HCT116 (cell line): ENCODE measurements around the gene BCL7A. TPM values are rescaled to one million over a fixed set of nuclear protein-coding genes. Genes with fewer than 3 reads are reported as not detected.

Experiments used
- ATAC-seq: fragments of 200-7000 bp; cut with Tn5 transposase; 2 replicates; pipeline ENCODE4 v1.9.1; 2020; ENCODE audit warnings: mild to moderate bottlenecking, moderate library complexity
- BruUV-seq: library from RNA; stranded (reverse); fragments of 400-500 nt; replicated peaks from 2 replicates; lab custom pipeline; 2021; lab: Mats Ljungman, UMichigan
- CTCF ChIA-PET: fragments of 300-600 bp; sonication (Branson Sonifier 250); formaldehyde crosslinking; loops from one replicate; lab custom pipeline; 2021; ENCODE audit warnings: antibody characterized with exemption; lab: Charles Lee
- POLR2A ChIA-PET: fragments of 300-600, 350-600 bp; sonication (Branson Sonifier 250); formaldehyde crosslinking; loops from one replicate; lab custom pipeline; 2021; ENCODE audit warnings: antibody characterized with exemption; lab: Charles Lee
- RAD21 ChIA-PET, 2 experiments: fragments of 300-600 bp; sonication (Branson Sonifier 250); formaldehyde crosslinking; loops; one replicate each; lab custom pipeline; 2023; ENCODE audit warnings: low total read pairs in 2 of 2; ENCODE audit not compliant: uncharacterized antibody in 2 of 2, unreplicated experiment in 2 of 2, low non-redundant PET in 1 of 2; lab: Charles Lee
- DNase-seq: peaks from one replicate; pipeline ENCODE4 v3.0.0-alpha.2; 2010; ENCODE audit warnings: low read depth, low spot score
- H2AFZ ChIP-seq: fragments of 200-600 bp; shearing (Covaris generic), sonication (generic); 2 replicates; pipeline ENCODE4 v1.6.1; 2017; ENCODE audit warnings: low read depth, mixed run types, mixed read lengths, antibody characterized with exemption, low read length; ENCODE audit not compliant: poor library complexity, severe bottlenecking
- H3K27ac ChIP-seq: 2 replicates; pipeline ENCODE4 v1.5.1; 2012; ENCODE audit warnings: low read depth, low read length
- H3K27me3 ChIP-seq: fragments of 200-600 bp; sonication (generic); 2 replicates; pipeline ENCODE4 v1.6.1; 2016; ENCODE audit warnings: mixed run types, low read length, mixed read lengths; ENCODE audit not compliant: insufficient read depth
- H3K36me3 ChIP-seq, 2 experiments: fragments of 200-500 bp in 1 of 2; fragments of 200-600 bp in 1 of 2; sonication (Bioruptor generic) in 1 of 2; sonication (generic) in 1 of 2; 2 replicates each; pipeline versions ENCODE4 v1.5.1 to v1.6.1; 2014 to 2016; ENCODE audit warnings: low read length in 2 of 2, inconsistent platforms in 1 of 2, mixed read lengths in 1 of 2, mixed run types in 1 of 2; ENCODE audit not compliant: insufficient read depth in 2 of 2, control insufficient read depth in 1 of 2
- H3K4me1 ChIP-seq, 2 experiments: fragments of 200-600 bp in 1 of 2; sonication (generic) in 1 of 2; 2 replicates each; pipeline versions ENCODE4 v1.5.1 to v1.6.1; 2012 to 2017; ENCODE audit warnings: low read length in 2 of 2, inconsistent platforms in 1 of 2, mild to moderate bottlenecking in 1 of 2, mixed read lengths in 1 of 2, mixed run types in 1 of 2, moderate library complexity in 1 of 2; ENCODE audit not compliant: insufficient read depth in 2 of 2, control insufficient read depth in 1 of 2
- H3K4me2 ChIP-seq: fragments of 200-600 bp; sonication (generic); 2 replicates; pipeline ENCODE4 v1.6.1; 2017; ENCODE audit warnings: mixed run types, low read length, mixed read lengths
- H3K4me3 ChIP-seq, 2 experiments: fragments of 200-600 bp in 1 of 2; sonication (generic) in 1 of 2; replicated peaks in 1 of 2; 2 replicates each; pipeline ENCODE4 v1.5.1; 2011 to 2016; ENCODE audit warnings: low read length in 2 of 2, control low read depth in 1 of 2, low read depth in 1 of 2, mild to moderate bottlenecking in 1 of 2, mixed read lengths in 1 of 2, mixed run types in 1 of 2
- H3K79me2 ChIP-seq: fragments of 200-600 bp; sonication (generic); 2 replicates; pipeline ENCODE4 v1.6.1; 2017; ENCODE audit warnings: mild to moderate bottlenecking, mixed run types, low read length, moderate library complexity, mixed read lengths; ENCODE audit not compliant: insufficient read depth
- H3K9ac ChIP-seq: fragments of 200-600 bp; sonication (generic); 2 replicates; pipeline ENCODE4 v1.6.1; 2016; ENCODE audit warnings: low read length, mixed read lengths
- H3K9me2 ChIP-seq: fragments of 200-600 bp; sonication (generic), shearing (Covaris generic); 2 replicates; pipeline ENCODE4 v1.6.1; 2017; ENCODE audit warnings: mixed run types, mild to moderate bottlenecking, moderate library complexity; ENCODE audit not compliant: insufficient read depth
- H3K9me3 ChIP-seq, 2 experiments: fragments of 200-500 bp in 1 of 2; fragments of 200-600 bp in 1 of 2; sonication (Bioruptor generic) in 1 of 2; sonication (generic) in 1 of 2; 2 replicates each; pipeline ENCODE4 v1.6.1; 2014 to 2017; ENCODE audit warnings: low read length in 2 of 2, mixed read lengths in 2 of 2, inconsistent platforms in 1 of 2, low read depth in 1 of 2, mild to moderate bottlenecking in 1 of 2, mixed run types in 1 of 2, moderate library complexity in 1 of 2; ENCODE audit not compliant: control insufficient read depth in 1 of 2, insufficient read depth in 1 of 2
- H4K20me1 ChIP-seq: fragments of 200-600 bp; sonication (generic), shearing (Covaris generic); 2 replicates; pipeline ENCODE4 v1.6.1; 2017; ENCODE audit warnings: mixed run types, mild to moderate bottlenecking, moderate library complexity; ENCODE audit not compliant: insufficient read depth
- CBX3 ChIP-seq: IDR thresholded peaks from 2 replicates; pipeline ENCODE4 v1.6.1; 2012; ENCODE audit warnings: low read depth
- CEBPB ChIP-seq: IDR thresholded peaks from 2 replicates; pipeline ENCODE4 v1.6.1; 2012; ENCODE audit warnings: low read depth
- EGR1 ChIP-seq: IDR thresholded peaks from 2 replicates; pipeline ENCODE4 v1.6.1; 2012; ENCODE audit warnings: low read depth
- ELF1 ChIP-seq: IDR thresholded peaks from 2 replicates; pipeline ENCODE4 v1.6.1; 2012; ENCODE audit warnings: low read depth, borderline replicate concordance
- EZH2 ChIP-seq: fragments of 200-600 bp; sonication (generic); IDR thresholded peaks from 2 replicates; pipeline ENCODE4 v1.6.1; 2017; ENCODE audit warnings: antibody characterized with exemption, mixed run types
- FOSL1 ChIP-seq: IDR thresholded peaks from 2 replicates; pipeline ENCODE4 v1.6.1; 2012; ENCODE audit warnings: low read depth
- JUND ChIP-seq: IDR thresholded peaks from 2 replicates; pipeline ENCODE4 v1.6.1; 2012
- MAX ChIP-seq: IDR thresholded peaks from 2 replicates; pipeline ENCODE4 v1.6.1; 2012
- POLR2A ChIP-seq: IDR thresholded peaks from 2 replicates; pipeline ENCODE4 v1.7.0; 2011; ENCODE audit warnings: borderline replicate concordance; ENCODE audit not compliant: insufficient read depth, insufficient read length; ENCODE audit errors: extremely low read depth
- POLR2AphosphoS5 ChIP-seq: IDR thresholded peaks from 2 replicates; pipeline ENCODE4 v1.6.1; 2011; ENCODE audit warnings: mild to moderate bottlenecking, low read depth, low read length, moderate library complexity
- RAD21 ChIP-seq: IDR thresholded peaks from 2 replicates; pipeline ENCODE4 v1.6.1; 2012; ENCODE audit warnings: low read depth, mild to moderate bottlenecking
- SIN3A ChIP-seq: IDR thresholded peaks from 2 replicates; pipeline ENCODE4 v1.6.1; 2012; ENCODE audit warnings: low read depth
- SRF ChIP-seq: IDR thresholded peaks from 2 replicates; pipeline ENCODE4 v1.6.1; 2012; ENCODE audit warnings: low read depth
- TCF7L2 ChIP-seq: IDR thresholded peaks from 2 replicates; pipeline ENCODE4 v1.7.0; 2011; ENCODE audit warnings: borderline replicate concordance, inconsistent platforms; ENCODE audit not compliant: insufficient read depth, insufficient read length; ENCODE audit errors: extremely low read depth
- YY1 ChIP-seq: IDR thresholded peaks from 2 replicates; pipeline ENCODE4 v1.6.1; 2011; ENCODE audit warnings: low read length, low read depth, moderate library complexity, mild to moderate bottlenecking; ENCODE audit not compliant: insufficient replicate concordance; ENCODE audit errors: extremely low read depth
- ZFX ChIP-seq: fragments of 450-650 bp; IDR thresholded peaks from 2 replicates; pipeline ENCODE4 v1.6.1; 2017
- ZNF274 ChIP-seq: fragments of 200-500 bp; sonication (Bioruptor generic); IDR thresholded peaks from 2 replicates; pipeline ENCODE4 v1.6.1; 2014; ENCODE audit warnings: mild to moderate bottlenecking, low read depth, low read length, inconsistent platforms
- intact Hi-C: fragments of 100-400 bp; cut with micrococcal nuclease; formaldehyde crosslinking; loops from 2 replicates; pipeline ENCODE4 v1.10.0; 2022
- total RNA-seq: library from RNA; stranded (reverse); gene quantifications from one replicate; pipeline ENCODE4 v1.2.1, GENCODE V29; 2021; ENCODE audit not compliant: unreplicated experiment
- TF ChIP-seq, protein P1 (sequence below): IDR thresholded peaks from 2 replicates; pipeline ENCODE4 v1.6.1; 2011; ENCODE audit warnings: mild to moderate bottlenecking, low read length, moderate library complexity; ENCODE audit not compliant: insufficient replicate concordance; ENCODE audit errors: extremely low read depth
- TF ChIP-seq, protein P2 (sequence below): IDR thresholded peaks from 2 replicates; pipeline ENCODE4 v1.6.1; 2012; ENCODE audit warnings: low read depth

BCL7A gene
- total RNA-seq, 1 experiment from 2014 or later: 14.2 TPM

GRCh38 chr12:121980191-121980891, 41.3 kb upstream of the BCL7A start (continued):
- TF ChIP-seq, protein P1, sequence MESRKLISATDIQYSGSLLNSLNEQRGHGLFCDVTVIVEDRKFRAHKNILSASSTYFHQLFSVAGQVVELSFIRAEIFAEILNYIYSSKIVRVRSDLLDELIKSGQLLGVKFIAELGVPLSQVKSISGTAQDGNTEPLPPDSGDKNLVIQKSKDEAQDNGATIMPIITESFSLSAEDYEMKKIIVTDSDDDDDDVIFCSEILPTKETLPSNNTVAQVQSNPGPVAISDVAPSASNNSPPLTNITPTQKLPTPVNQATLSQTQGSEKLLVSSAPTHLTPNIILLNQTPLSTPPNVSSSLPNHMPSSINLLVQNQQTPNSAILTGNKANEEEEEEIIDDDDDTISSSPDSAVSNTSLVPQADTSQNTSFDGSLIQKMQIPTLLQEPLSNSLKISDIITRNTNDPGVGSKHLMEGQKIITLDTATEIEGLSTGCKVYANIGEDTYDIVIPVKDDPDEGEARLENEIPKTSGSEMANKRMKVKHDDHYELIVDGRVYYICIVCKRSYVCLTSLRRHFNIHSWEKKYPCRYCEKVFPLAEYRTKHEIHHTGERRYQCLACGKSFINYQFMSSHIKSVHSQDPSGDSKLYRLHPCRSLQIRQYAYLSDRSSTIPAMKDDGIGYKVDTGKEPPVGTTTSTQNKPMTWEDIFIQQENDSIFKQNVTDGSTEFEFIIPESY: no peak
- TF ChIP-seq EGR1: no peak
- no peak for TF ChIP-seq ZFX
- TF ChIP-seq CEBPB: no peak
- TF ChIP-seq JUND: no peak
- no peak for TF ChIP-seq ZNF274

GRCh38 chr12:121980892-121981272, 40.8 kb upstream of the BCL7A start:
- Histone ChIP-seq H3K36me3 (no peaks in the 10 kb centered on the region), H3K27me3 (no peaks in the 10 kb centered on the region), H3K9ac (no peak overlapping the region), H2AFZ (no peak overlapping the region), H4K20me1 (no peaks in the 10 kb centered on the region), H3K4me3 (no peak overlapping the region), H3K9me2 (no peaks in the 10 kb centered on the region), H3K4me1 (no peaks in the 10 kb centered on the region), H3K4me2 (no peak overlapping the region), H3K9me3 (no peaks in the 10 kb centered on the region), H3K27ac (no peak overlapping the region), H3K79me2 (no peaks in the 10 kb centered on the region)
- ATAC-seq: no peak
- CTCF ChIA-PET: no interaction called here
- RAD21 ChIA-PET: no interaction called here
- intact Hi-C loops: no loop called here
- DNase-seq: no peak
- POLR2A ChIA-PET: no interaction called here
- no TSS peak for BruUV-seq
- TF ChIP-seq TCF7L2 (no peak), FOSL1 (no peak), SIN3A (no peak), POLR2AphosphoS5 (no peak), CEBPB (no peak), ELF1 (no peak), RAD21 (no peak), MAX (no peak), POLR2A (no peak), CBX3 (no peak), EZH2 (no peak), YY1 (no peak), ZFX (no peak), SRF (no peak)
- TF ChIP-seq, protein P1: no peak
- TF ChIP-seq, protein P2, sequence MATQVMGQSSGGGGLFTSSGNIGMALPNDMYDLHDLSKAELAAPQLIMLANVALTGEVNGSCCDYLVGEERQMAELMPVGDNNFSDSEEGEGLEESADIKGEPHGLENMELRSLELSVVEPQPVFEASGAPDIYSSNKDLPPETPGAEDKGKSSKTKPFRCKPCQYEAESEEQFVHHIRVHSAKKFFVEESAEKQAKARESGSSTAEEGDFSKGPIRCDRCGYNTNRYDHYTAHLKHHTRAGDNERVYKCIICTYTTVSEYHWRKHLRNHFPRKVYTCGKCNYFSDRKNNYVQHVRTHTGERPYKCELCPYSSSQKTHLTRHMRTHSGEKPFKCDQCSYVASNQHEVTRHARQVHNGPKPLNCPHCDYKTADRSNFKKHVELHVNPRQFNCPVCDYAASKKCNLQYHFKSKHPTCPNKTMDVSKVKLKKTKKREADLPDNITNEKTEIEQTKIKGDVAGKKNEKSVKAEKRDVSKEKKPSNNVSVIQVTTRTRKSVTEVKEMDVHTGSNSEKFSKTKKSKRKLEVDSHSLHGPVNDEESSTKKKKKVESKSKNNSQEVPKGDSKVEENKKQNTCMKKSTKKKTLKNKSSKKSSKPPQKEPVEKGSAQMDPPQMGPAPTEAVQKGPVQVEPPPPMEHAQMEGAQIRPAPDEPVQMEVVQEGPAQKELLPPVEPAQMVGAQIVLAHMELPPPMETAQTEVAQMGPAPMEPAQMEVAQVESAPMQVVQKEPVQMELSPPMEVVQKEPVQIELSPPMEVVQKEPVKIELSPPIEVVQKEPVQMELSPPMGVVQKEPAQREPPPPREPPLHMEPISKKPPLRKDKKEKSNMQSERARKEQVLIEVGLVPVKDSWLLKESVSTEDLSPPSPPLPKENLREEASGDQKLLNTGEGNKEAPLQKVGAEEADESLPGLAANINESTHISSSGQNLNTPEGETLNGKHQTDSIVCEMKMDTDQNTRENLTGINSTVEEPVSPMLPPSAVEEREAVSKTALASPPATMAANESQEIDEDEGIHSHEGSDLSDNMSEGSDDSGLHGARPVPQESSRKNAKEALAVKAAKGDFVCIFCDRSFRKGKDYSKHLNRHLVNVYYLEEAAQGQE: no peak
